GM12873 (cell line): ENCODE measurements around the gene KLHDC4.

Source experiments
- TF ChIP-seq, protein P1 (sequence below): IDR thresholded peaks from 2 replicates; pipeline ENCODE4 v1.5.1; 2012; ENCODE audit warnings: low read depth, mild to moderate bottlenecking, moderate library complexity, low read length, control low read depth; ENCODE audit not compliant: insufficient read depth; ENCODE audit errors: missing control alignments

The KLHDC4 gene

GRCh38 chr16:87701505-87701921 is 64.3 kb downstream of the KLHDC4 start:
- TF ChIP-seq, protein P1, sequence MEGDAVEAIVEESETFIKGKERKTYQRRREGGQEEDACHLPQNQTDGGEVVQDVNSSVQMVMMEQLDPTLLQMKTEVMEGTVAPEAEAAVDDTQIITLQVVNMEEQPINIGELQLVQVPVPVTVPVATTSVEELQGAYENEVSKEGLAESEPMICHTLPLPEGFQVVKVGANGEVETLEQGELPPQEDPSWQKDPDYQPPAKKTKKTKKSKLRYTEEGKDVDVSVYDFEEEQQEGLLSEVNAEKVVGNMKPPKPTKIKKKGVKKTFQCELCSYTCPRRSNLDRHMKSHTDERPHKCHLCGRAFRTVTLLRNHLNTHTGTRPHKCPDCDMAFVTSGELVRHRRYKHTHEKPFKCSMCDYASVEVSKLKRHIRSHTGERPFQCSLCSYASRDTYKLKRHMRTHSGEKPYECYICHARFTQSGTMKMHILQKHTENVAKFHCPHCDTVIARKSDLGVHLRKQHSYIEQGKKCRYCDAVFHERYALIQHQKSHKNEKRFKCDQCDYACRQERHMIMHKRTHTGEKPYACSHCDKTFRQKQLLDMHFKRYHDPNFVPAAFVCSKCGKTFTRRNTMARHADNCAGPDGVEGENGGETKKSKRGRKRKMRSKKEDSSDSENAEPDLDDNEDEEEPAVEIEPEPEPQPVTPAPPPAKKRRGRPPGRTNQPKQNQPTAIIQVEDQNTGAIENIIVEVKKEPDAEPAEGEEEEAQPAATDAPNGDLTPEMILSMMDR: no peak

DNA sequence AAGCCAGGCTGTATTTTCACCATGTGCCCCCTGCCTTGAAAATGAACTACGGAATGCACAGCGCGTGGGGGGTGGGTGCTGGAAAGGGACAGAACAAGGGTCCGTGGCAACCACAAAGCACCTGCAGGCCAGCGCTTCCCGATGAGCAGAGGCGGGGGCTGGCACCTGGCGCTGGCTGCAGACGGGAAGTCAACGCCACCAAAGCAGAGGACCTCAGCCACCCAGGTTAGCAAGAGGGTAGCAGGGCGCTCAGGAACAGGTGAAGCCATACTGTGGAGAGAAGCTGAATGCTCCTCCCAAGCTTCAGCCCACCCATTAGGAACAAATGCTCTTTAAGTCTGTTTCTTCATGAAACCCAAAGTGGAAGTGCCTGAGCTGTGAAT is 64.7 kb downstream of the KLHDC4 start:
- TF ChIP-seq, protein P1: no peak

DNA sequence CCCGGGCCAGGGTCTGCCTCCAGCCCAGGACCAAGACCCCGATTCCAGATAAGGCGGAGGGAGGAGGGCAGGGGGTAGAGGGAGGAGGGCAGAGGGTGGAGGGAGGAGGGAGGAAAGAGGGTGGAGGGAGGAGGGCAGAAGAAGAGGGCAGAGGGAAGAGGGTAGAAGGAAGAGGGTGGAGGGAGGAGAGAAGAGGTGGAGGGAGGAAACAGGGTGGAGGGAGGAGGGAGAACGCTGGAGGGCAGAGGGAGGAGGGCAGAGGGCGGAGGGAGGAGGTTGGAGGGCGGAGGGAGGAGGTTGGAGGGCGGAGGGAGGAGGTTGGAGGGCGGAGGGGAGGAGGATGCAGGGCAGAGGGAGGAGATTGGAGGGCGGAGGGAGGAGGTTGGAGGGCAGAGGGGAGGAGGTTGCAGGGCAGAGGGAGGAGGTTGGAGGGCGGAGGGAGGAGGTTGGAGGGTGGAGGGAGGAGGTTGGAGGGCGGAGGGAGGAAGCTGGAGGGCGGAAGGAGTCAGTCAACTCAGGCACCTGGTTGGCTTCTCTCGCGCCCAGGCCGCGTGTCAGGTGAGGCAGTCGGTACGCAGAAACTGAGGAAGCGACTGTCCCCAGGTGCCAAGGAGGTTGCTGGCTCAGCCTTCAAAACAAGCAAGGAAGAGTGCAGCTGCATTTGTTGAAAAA is 65.2 kb downstream of the KLHDC4 start:
- TF ChIP-seq, protein P1: no peak

DNA sequence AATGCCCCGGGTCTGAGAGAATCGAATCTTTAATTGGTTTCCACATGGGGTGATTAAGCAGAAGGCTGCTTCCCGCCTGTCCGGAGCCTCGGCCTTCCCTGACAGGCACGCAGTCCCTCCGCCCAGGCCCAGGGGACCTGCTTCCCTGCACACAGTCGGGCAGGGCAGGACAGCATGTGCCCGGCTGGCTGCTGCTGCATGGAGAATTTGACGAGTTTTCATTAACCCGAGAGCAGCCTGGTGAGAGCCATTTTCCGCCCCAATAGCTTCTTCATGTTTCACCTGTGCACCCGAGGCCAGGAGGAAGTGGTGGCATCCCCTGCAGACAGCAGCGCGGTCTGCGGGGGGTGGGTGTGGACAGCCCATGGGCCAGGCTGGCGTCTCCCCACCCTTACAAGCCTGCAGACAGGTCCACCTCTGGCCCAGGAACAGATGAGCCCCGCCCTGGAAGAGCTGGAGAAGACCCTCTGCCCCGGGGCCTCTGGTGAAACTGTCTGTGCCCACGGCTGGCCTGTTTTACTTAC is 67.0 kb downstream of the KLHDC4 start:
- TF ChIP-seq, protein P1: no peak

DNA sequence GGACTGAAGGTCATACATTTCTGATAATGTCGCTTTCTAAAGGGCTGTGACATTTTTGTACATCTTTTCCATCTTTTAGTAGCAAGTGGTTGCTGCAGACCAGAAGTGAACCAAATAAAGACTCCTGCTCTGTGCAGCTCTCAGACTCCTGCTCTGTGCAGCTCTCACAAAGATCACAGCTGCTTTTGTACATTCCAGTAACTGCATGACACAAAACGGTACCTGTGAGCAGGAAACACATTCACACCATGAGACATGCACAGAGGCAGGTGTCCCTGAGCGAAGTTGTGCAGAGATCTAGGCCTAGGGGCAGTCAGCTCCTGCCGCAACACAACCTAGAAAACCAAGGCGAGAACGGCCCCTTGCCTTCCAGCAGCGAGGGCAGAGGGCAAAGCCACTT is 67.5 kb downstream of the KLHDC4 start:
- TF ChIP-seq, protein P1: no peak

DNA sequence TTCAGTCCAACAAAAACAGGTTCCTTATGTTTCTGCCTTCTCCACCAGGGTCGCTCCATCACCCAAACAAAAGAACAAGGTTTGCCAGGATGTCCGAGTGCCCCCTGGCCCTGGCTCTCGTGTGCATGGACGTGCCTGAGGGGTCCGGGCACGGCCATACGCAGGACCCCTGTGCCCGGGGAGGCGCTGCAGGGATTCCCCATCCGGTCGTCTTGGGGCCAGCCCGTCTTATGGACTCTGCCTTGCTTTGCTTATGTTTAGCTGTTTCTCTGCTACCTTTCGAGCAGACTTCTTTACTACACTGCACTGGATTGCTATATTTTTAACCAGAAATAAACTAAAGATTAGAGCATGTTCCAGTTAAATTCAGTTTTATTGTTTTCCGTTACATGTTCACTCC is 68.0 kb downstream of the KLHDC4 start:
- TF ChIP-seq, protein P1: no peak

GRCh38 chr16:87697256-87697655 is 68.5 kb downstream of the KLHDC4 start:
- TF ChIP-seq, protein P1: no peak
